Lung (tissue), 12 donors: ENCODE measurements around the gene OSBPL2. TPM values are rescaled to one million over a fixed set of nuclear protein-coding genes. Genes with fewer than 3 reads are reported as not detected.

Experiments used
- ATAC-seq: fragments of 200-7000 bp; cut with Tn5 transposase; one replicate; pipeline ENCODE4 v1.9.1; 2020; ENCODE audit warnings: moderate number of reproducible peaks; ENCODE audit not compliant: insufficient read depth, low FRiP score
- DNase-seq, 3 donors: peaks; one replicate each; pipeline ENCODE4 v3.0.0-alpha.2; 2013 to 2017
- H3K27ac ChIP-seq, 2 donors: one replicate each; pipeline ENCODE4 v1.5.1; 2013; ENCODE audit warnings: mild to moderate bottlenecking in 2 of 2, moderate library complexity in 2 of 2, control low read depth in 1 of 2, inconsistent platforms in 1 of 2, low read depth in 1 of 2, low read length in 1 of 2
- H3K27me3 ChIP-seq, 3 donors: one replicate each; pipeline ENCODE4 v1.5.1; 2013; ENCODE audit warnings: low read length in 2 of 3; ENCODE audit not compliant: control insufficient read depth in 3 of 3, insufficient read depth in 3 of 3
- H3K36me3 ChIP-seq, 4 donors: one replicate each; pipeline ENCODE4 v1.5.1; 2013; ENCODE audit warnings: low read length in 4 of 4, mild to moderate bottlenecking in 1 of 4, moderate library complexity in 1 of 4; ENCODE audit not compliant: control insufficient read depth in 4 of 4, insufficient read depth in 4 of 4
- H3K4me1 ChIP-seq, 5 donors: one replicate each; pipeline ENCODE4 v1.5.1; 2013; ENCODE audit warnings: low read length in 5 of 5, mild to moderate bottlenecking in 2 of 5, moderate library complexity in 1 of 5; ENCODE audit not compliant: control insufficient read depth in 5 of 5, insufficient read depth in 5 of 5
- H3K4me3 ChIP-seq: one replicate; pipeline ENCODE4 v1.5.1; 2013; ENCODE audit warnings: mild to moderate bottlenecking, control low read depth, moderate library complexity
- H3K9ac ChIP-seq, 2 donors: one replicate each; pipeline ENCODE4 v1.5.1; 2013; ENCODE audit warnings: low read length in 2 of 2, control low read depth in 1 of 2; ENCODE audit not compliant: insufficient read depth in 1 of 2
- H3K9me3 ChIP-seq, 4 donors: one replicate each; pipeline ENCODE4 v1.5.1; 2013; ENCODE audit warnings: low read length in 3 of 4, mild to moderate bottlenecking in 1 of 4, moderate library complexity in 1 of 4; ENCODE audit not compliant: control insufficient read depth in 4 of 4, insufficient read depth in 3 of 4
- CTCF ChIP-seq: IDR thresholded peaks from 2 replicates; pipeline ENCODE4 v1.5.1; 2012; ENCODE audit warnings: mild to moderate bottlenecking; ENCODE audit errors: control extremely low read depth, extremely low read depth
- WGBS, 2 donors: extraction: QIAGEN DNeasy Blood & Tissue Kit; methylation state at CpG; one replicate each; pipeline ENCODE4 v1.1.7; 2013; 5-methylcytosine and 5-hydroxymethylcytosine counted together
- polyA plus RNA-seq, 2 donors: library from polyadenylated mRNA; stranded (reverse); fragments of 200-250 nt; gene quantifications; one replicate each; pipeline ENCODE4 v1.2.1, GENCODE V29; 2013
- total RNA-seq, 2 donors: library from RNA; depleted of rRNA in 1 of 2; stranded (reverse); fragments of >200 nt in 1 of 2; gene quantifications; one replicate each; pipeline ENCODE4 v1.2.1, GENCODE V29; 2014 to 2021
- donor health status: control.
- donor health status: control.
- donor health status: Bipolar disorder and iron deficiency.
- donor health status: healthy.
- donor health status: DM: yes; HTN: yes; CAD: no.

The OSBPL2 gene
- total and polyA plus RNA-seq, 4 donors: 13.2 to 48.0 (median 27.7) TPM

GRCh38 chr20:62255976-62256375 is 17.7 kb downstream of the OSBPL2 start:
- Histone ChIP-seq H3K9ac (no peak overlapping the region), H3K36me3 (peaks cover 0 to 30% (median 6%) of the 10 kb centered on the region in 4 donors), H3K27ac (no peak overlapping the region), H3K27me3 (no peaks in the 10 kb centered on the region), H3K9me3 (no peaks in the 10 kb centered on the region), H3K4me1 (no peaks in the 10 kb centered on the region), H3K4me3 (no peak overlapping the region)
- DNase-seq (no peak), ATAC-seq (no peak)
- TF ChIP-seq CTCF: no peak
- 95 to 96% methylated on average over 10 of the region's 10 CpGs for WGBS, 2 donors

GRCh38 chr20:62258499-62259293 is 20.4 kb downstream of the OSBPL2 start:
- H3K4me1 ChIP-seq: no peaks in the 10 kb centered on the region
- H3K27ac ChIP-seq: no peak overlapping the region
- no peaks in the 10 kb centered on the region for H3K9me3 ChIP-seq
- ATAC-seq (no peak), DNase-seq (no peak)
- no peak overlapping the region for H3K4me3 ChIP-seq
- WGBS, 2 donors: 88 to 94% methylated on average over 20 of the region's 20 CpGs
- H3K9ac ChIP-seq: no peak overlapping the region
- TF ChIP-seq CTCF: no peak
- no peaks in the 10 kb centered on the region for H3K27me3 ChIP-seq
- peaks cover 4 to 52% (median 8%) of the 10 kb centered on the region in 4 donors for H3K36me3 ChIP-seq

GRCh38 chr20:62259294-62259565 is 20.9 kb downstream of the OSBPL2 start:
- no peaks in the 10 kb centered on the region for H3K27me3 ChIP-seq
- no peak overlapping the region for H3K27ac ChIP-seq
- ATAC-seq (no peak), DNase-seq (no peak)
- H3K4me3 ChIP-seq: no peak overlapping the region
- H3K36me3 ChIP-seq: peaks cover 7 to 53% (median 10%) of the 10 kb centered on the region in 4 donors
- no peaks in the 10 kb centered on the region for H3K9me3 ChIP-seq
- no peak for TF ChIP-seq CTCF
- 95 to 97% methylated on average over 8 of the region's 8 CpGs for WGBS, 2 donors
- H3K9ac ChIP-seq: no peak overlapping the region
- no peaks in the 10 kb centered on the region for H3K4me1 ChIP-seq

- no peak for TF ChIP-seq CTCF
- 96 to 97% methylated on average over 10 of the region's 10 CpGs for WGBS, 2 donors
- peaks cover 10 to 56% (median 25%) of the 10 kb centered on the region in 4 donors for H3K36me3 ChIP-seq
Measured at GRCh38 chr20:62262064-62262463, 23.7 kb downstream of the OSBPL2 start.

More at GRCh38 chr20:62262064-62262463, 23.7 kb downstream of the OSBPL2 start:
- Histone ChIP-seq H3K9me3 (peaks cover 0 to 4% (median 0%) of the 10 kb centered on the region in 4 donors), H3K9ac (no peak overlapping the region), H3K4me3 (no peak overlapping the region), H3K27ac (no peak overlapping the region), H3K27me3 (no peaks in the 10 kb centered on the region), H3K4me1 (peaks cover 0 to 2% (median 0%) of the 10 kb centered on the region in 5 donors)
- ATAC-seq: no peak
- no peak for DNase-seq
